A673 (cell line): ENCODE measurements around the gene CSPG4.
"Not testable (repeated sequence)": the region's sequence is repeated elsewhere in the genome, so short reads cannot be mapped to it uniquely, and the experiment has no call there.

Source experiments
- CTCF ChIP-seq: fragments of 300-800, 200-600 bp; sonication (generic); conservative IDR thresholded peaks from 2 replicates; pipeline ENCODE4 v1.5.1; 2017; ENCODE audit warnings: low read depth, mild to moderate bottlenecking, antibody characterized with exemption, low read length, moderate library complexity, mixed read lengths
- EZH2 ChIP-seq: fragments of 200-600 bp; sonication (generic); IDR thresholded peaks from 2 replicates; pipeline ENCODE4 v1.6.1; 2017; ENCODE audit warnings: borderline replicate concordance, low read depth, mild to moderate bottlenecking, mixed read lengths, antibody characterized with exemption, low read length; ENCODE audit not compliant: poor library complexity, severe bottlenecking

GRCh38 chr15:75748882-75749281 is 36.2 kb upstream of the CSPG4 start:
- not testable (repeated sequence) for TF ChIP-seq CTCF, EZH2
